ENCODE data around the gene CCDC88B. TPM values are rescaled to one million over a fixed set of nuclear protein-coding genes. Genes with fewer than 3 reads are reported as not detected.

CCDC88B gene
- total and polyA plus RNA-seq, 12 donors, result 4.2 to 42.7 (median 7.0) TPM

DNA sequence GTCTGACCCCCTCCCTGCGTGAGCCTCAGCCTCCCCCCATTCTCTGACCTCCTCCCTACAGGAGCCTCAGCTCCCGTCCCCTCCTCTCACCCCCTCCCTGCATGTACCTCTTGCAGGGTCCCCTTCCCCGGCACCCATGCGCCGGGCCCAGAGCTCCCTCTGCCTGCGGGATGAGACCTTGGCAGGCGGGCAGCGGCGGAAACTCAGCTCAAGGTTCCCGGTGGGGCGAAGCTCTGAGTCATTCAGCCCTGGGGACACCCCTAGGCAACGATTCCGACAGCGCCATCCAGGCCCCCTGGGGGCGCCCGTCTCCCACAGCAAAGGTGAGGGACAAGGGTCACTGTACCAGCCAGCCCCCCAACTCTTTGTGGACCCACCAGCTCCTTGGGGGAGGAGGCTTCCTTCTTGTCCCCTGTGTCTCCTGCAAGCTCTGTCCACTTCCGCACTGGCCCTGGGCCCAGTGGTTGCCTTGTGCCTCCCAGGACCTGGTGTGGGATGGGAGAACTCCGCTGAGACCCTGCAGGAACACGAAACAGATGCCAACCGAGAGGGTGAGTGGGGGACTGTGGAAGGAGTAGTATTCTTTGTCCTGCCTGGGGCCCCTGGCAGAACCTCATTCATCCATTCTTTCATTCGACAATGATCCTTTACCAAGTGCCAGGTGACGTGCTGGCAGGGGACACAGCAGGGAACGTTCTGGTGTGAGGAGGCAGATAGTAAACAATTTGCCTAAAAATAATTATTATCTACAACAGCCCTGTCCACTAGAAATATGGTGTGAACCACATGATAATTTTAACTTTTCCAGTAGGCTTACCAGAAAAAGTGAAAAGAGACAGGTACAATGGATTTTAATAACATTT lies 15.3 kb downstream of the CCDC88B start:
- TF ChIP-seq, protein P1, sequence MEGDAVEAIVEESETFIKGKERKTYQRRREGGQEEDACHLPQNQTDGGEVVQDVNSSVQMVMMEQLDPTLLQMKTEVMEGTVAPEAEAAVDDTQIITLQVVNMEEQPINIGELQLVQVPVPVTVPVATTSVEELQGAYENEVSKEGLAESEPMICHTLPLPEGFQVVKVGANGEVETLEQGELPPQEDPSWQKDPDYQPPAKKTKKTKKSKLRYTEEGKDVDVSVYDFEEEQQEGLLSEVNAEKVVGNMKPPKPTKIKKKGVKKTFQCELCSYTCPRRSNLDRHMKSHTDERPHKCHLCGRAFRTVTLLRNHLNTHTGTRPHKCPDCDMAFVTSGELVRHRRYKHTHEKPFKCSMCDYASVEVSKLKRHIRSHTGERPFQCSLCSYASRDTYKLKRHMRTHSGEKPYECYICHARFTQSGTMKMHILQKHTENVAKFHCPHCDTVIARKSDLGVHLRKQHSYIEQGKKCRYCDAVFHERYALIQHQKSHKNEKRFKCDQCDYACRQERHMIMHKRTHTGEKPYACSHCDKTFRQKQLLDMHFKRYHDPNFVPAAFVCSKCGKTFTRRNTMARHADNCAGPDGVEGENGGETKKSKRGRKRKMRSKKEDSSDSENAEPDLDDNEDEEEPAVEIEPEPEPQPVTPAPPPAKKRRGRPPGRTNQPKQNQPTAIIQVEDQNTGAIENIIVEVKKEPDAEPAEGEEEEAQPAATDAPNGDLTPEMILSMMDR (IDR thresholded peaks at IDR 0.05), result peak; percentile 47 to 83 (median 69)
- H3K9me3 ChIP-seq, result no peaks in the 10 kb centered on the region
- H3K27ac ChIP-seq, result peak overlapping the region in 9 of 10 donors; percentile 50 to 80 (median 67)
- DNase-seq (peak; percentile 76 to 82), ATAC-seq (peak; percentile 58 to 81 (median 75))
- H3K4me3 ChIP-seq, result peak overlapping the region; percentile 7 to 46 (median 36)
- no peaks in the 10 kb centered on the region for H3K27me3 ChIP-seq
- peaks cover 0 to 24% (median 0%) of the 10 kb centered on the region in 9 donors for H3K36me3 ChIP-seq
- 8 to 9% methylated on average over 23 of the region's 23 CpGs for WGBS, 2 donors
- peaks cover 8 to 45% (median 36%) of the 10 kb centered on the region in 9 donors for H3K4me1 ChIP-seq
- intact Hi-C loops (cut with DNase I), result loop anchor here in 6 of 10 donors (1.0 to 10.0 kb wide), 5 partner anchors 37 to 742 kb away; partner anchors contain the start of genes PRDX5 (in 6 of the 6), TRMT112 (in 4 of the 6) and VPS51 (in 1 of the 6)

- Histone ChIP-seq H3K4me3 (no peak overlapping the region), H3K4me1 (peaks cover 8 to 48% (median 36%) of the 10 kb centered on the region in 9 donors), H3K36me3 (peaks cover 0 to 39% (median 14%) of the 10 kb centered on the region in 9 donors), H3K9me3 (no peaks in the 10 kb centered on the region), H3K27me3 (no peaks in the 10 kb centered on the region), H3K27ac (peak overlapping the region in 1 of 10 donors; percentile 6)
- TF ChIP-seq, protein P1 (IDR thresholded peaks at IDR 0.05), result peak in 7 of 9 donors; percentile 9 to 35 (median 22)
- WGBS, 2 donors, result 85 to 88% methylated on average over 25 of the region's 25 CpGs
- intact Hi-C loops (cut with DNase I), result loop anchor here in 4 of 10 donors (5.0 to 10.0 kb wide), 3 partner anchors 39 to 741 kb away; partner anchors contain the start of genes PRDX5 (in 4 of the 4), TRMT112 (in 4 of the 4) and VPS51 (in 1 of the 4)
- no peak for DNase-seq
- no peak for ATAC-seq
These were observed 16.8 kb downstream of the CCDC88B start for GRCh38 chr11:64356498-64357411.

GRCh38 chr11:64357446-64357845 lies 17.4 kb downstream of the CCDC88B start:
- Histone ChIP-seq H3K27me3 (no peaks in the 10 kb centered on the region), H3K4me3 (no peak overlapping the region), H3K27ac (peak overlapping the region in 4 of 10 donors; percentile 36 to 94 (median 90)), H3K36me3 (peaks cover 0 to 41% (median 21%) of the 10 kb centered on the region in 9 donors), H3K9me3 (no peaks in the 10 kb centered on the region), H3K4me1 (peaks cover 8 to 48% (median 36%) of the 10 kb centered on the region in 9 donors)
- ATAC-seq (no peak), DNase-seq (no peak)
- 94% methylated on average over 6 of the region's 6 CpGs for WGBS, 2 donors
- intact Hi-C loops (cut with DNase I), result loop anchor here in 4 of 10 donors (5.0 to 10.0 kb wide), 3 partner anchors 40 to 740 kb away; partner anchors contain the start of genes PRDX5 (in 4 of the 4), TRMT112 (in 4 of the 4) and VPS51 (in 1 of the 4)
- TF ChIP-seq, protein P1 (IDR thresholded peaks at IDR 0.05), result no peak

Measured in heart right ventricle (tissue), 16 donors.